Mesendoderm (in vitro differentiated cells): ENCODE data around the gene IGF1R.

Experiments used
- DNase-seq: peaks from one replicate; pipeline ENCODE4 v3.0.0; 2013
- H2AK5ac ChIP-seq: 2 replicates; pipeline ENCODE4 v1.6.1; 2013; ENCODE audit warnings: low read length, inconsistent platforms
- H2BK120ac ChIP-seq: 2 replicates; pipeline ENCODE4 v1.6.1; 2013; ENCODE audit warnings: low read depth, mild to moderate bottlenecking, low read length, moderate library complexity, mixed read lengths
- H2BK15ac ChIP-seq: replicated peaks from 2 replicates; pipeline ENCODE4 v1.6.1; 2013; ENCODE audit warnings: low read depth, mild to moderate bottlenecking, moderate library complexity
- H2BK5ac ChIP-seq: 2 replicates; pipeline ENCODE4 v1.6.1; 2013; ENCODE audit warnings: low read length, inconsistent platforms
- H3K18ac ChIP-seq: 2 replicates; pipeline ENCODE4 v1.6.1; 2013; ENCODE audit warnings: mild to moderate bottlenecking, low read length, mixed read lengths
- H3K23ac ChIP-seq: one replicate; pipeline ENCODE4 v1.6.1; 2013; ENCODE audit warnings: low read length
- H3K27ac ChIP-seq: 2 replicates; pipeline ENCODE4 v1.5.1; 2013; ENCODE audit warnings: low read depth, mild to moderate bottlenecking, inconsistent platforms, low read length, moderate library complexity
- H3K27me3 ChIP-seq: 2 replicates; pipeline ENCODE4 v1.6.1; 2013; ENCODE audit warnings: low read length, control low read depth, mild to moderate bottlenecking, inconsistent platforms; ENCODE audit not compliant: insufficient read depth, poor library complexity
- H3K36me3 ChIP-seq: 2 replicates; pipeline ENCODE4 v1.6.1; 2013; ENCODE audit warnings: low read length, inconsistent platforms; ENCODE audit not compliant: control insufficient read depth, insufficient read depth
- H3K4ac ChIP-seq: one replicate; pipeline ENCODE4 v1.6.1; 2013; ENCODE audit warnings: low read depth, mild to moderate bottlenecking, low read length, moderate library complexity
- H3K4me1 ChIP-seq: 2 replicates; pipeline ENCODE4 v1.6.1; 2013; ENCODE audit warnings: low read depth, low read length, inconsistent platforms; ENCODE audit not compliant: control insufficient read depth
- H3K4me2 ChIP-seq: 2 replicates; pipeline ENCODE4 v1.6.1; 2013; ENCODE audit warnings: low read length
- H3K4me3 ChIP-seq: 2 replicates; pipeline ENCODE4 v1.5.1; 2013; ENCODE audit warnings: mild to moderate bottlenecking, low read length
- H3K56ac ChIP-seq: one replicate; pipeline ENCODE4 v1.6.1; 2013; ENCODE audit warnings: low read length
- H3K79me1 ChIP-seq: 2 replicates; pipeline ENCODE4 v1.6.1; 2013; ENCODE audit warnings: low read length, inconsistent platforms
- H3K79me2 ChIP-seq: 2 replicates; pipeline ENCODE4 v1.6.1; 2013; ENCODE audit warnings: mild to moderate bottlenecking, low read length; ENCODE audit not compliant: control insufficient read depth, insufficient read depth
- H3K9ac ChIP-seq: 2 replicates; pipeline ENCODE4 v1.6.1; 2013; ENCODE audit warnings: low read length, inconsistent platforms
- H4K5ac ChIP-seq: one replicate; pipeline ENCODE4 v1.6.1; 2013; ENCODE audit warnings: low read length
- H4K8ac ChIP-seq: one replicate; pipeline ENCODE4 v1.6.1; 2013; ENCODE audit warnings: low read depth, mild to moderate bottlenecking, control low read depth, low read length, moderate library complexity
- WGBS: extraction: QIAGEN DNeasy Blood & Tissue Kit; methylation state at CpG from one replicate; pipeline ENCODE4 v1.1.7; 2013; ENCODE audit warnings: low lambda C conversion rate, missing lambda C conversion rate; ENCODE audit not compliant: insufficient coverage; ENCODE audit errors: extremely low coverage; 5-methylcytosine and 5-hydroxymethylcytosine counted together

The IGF1R gene

GRCh38 chr15:98900356-98900755, 252.0 kb downstream of the IGF1R start:
- Histone ChIP-seq H3K9ac (no peak overlapping the region), H3K36me3 (no peaks in the 10 kb centered on the region)

GRCh38 chr15:98901434-98902072, 253.2 kb downstream of the IGF1R start:
- no peak overlapping the region for H3K4me2 ChIP-seq
- peaks cover 3% of the 10 kb centered on the region for H3K4me1 ChIP-seq
- H2AK5ac ChIP-seq: no peak overlapping the region
- no peak overlapping the region for H3K4ac ChIP-seq
- H3K27me3 ChIP-seq: no peaks in the 10 kb centered on the region
- H2BK120ac ChIP-seq: no peak overlapping the region
- H4K8ac ChIP-seq: no peak overlapping the region
- H2BK5ac ChIP-seq: no peak overlapping the region
- H3K36me3 ChIP-seq: no peaks in the 10 kb centered on the region
- no peak overlapping the region for H3K18ac ChIP-seq
- no peak overlapping the region for H4K5ac ChIP-seq
- H3K79me1 ChIP-seq: peaks cover 2% of the 10 kb centered on the region
- no peak overlapping the region for H3K56ac ChIP-seq
- peaks cover 2% of the 10 kb centered on the region for H3K79me2 ChIP-seq
- H3K23ac ChIP-seq: no peak overlapping the region
- peak; percentile 55 for DNase-seq
- H3K27ac ChIP-seq: peak overlapping the region; percentile 22
- H3K4me3 ChIP-seq: no peak overlapping the region
- H2BK15ac ChIP-seq: no peak overlapping the region
- H3K9ac ChIP-seq: no peak overlapping the region
- WGBS: no CpG with 5 or more reads among the region's 10 CpGs

More at GRCh38 chr15:98900356-98900755, 252.0 kb downstream of the IGF1R start:
- WGBS: no CpG with 5 or more reads among the region's 5 CpGs
- H2AK5ac ChIP-seq: no peak overlapping the region
- no peak overlapping the region for H4K5ac ChIP-seq
- no peak overlapping the region for H2BK120ac ChIP-seq
- H3K79me2 ChIP-seq: no peaks in the 10 kb centered on the region
- H3K18ac ChIP-seq: no peak overlapping the region
- no peak overlapping the region for H3K4me3 ChIP-seq
- H3K27ac ChIP-seq: no peak overlapping the region
- H4K8ac ChIP-seq: no peak overlapping the region
- peaks cover 3% of the 10 kb centered on the region for H3K4me1 ChIP-seq
- H3K4ac ChIP-seq: no peak overlapping the region
- H2BK5ac ChIP-seq: no peak overlapping the region
- H2BK15ac ChIP-seq: no peak overlapping the region
- no peak overlapping the region for H3K23ac ChIP-seq
- no peak overlapping the region for H3K4me2 ChIP-seq
- no peak overlapping the region for H3K56ac ChIP-seq
- H3K79me1 ChIP-seq: peaks cover 2% of the 10 kb centered on the region
- no peaks in the 10 kb centered on the region for H3K27me3 ChIP-seq
- DNase-seq: peak; percentile 64

- H4K8ac ChIP-seq: no peak overlapping the region
- no peak overlapping the region for H2AK5ac ChIP-seq
- H3K27ac ChIP-seq: no peak overlapping the region
Observed at GRCh38 chr15:98902931-98903330, 254.6 kb downstream of the IGF1R start.

GRCh38 chr15:98903377-98904018, 255.2 kb downstream of the IGF1R start:
- H3K79me2 ChIP-seq: peaks cover 2% of the 10 kb centered on the region
- no peak overlapping the region for H3K27ac ChIP-seq
- peaks cover 8% of the 10 kb centered on the region for H3K79me1 ChIP-seq
- H4K8ac ChIP-seq: no peak overlapping the region
- H3K9ac ChIP-seq: no peak overlapping the region
- H3K4me3 ChIP-seq: no peak overlapping the region
- no peak overlapping the region for H3K4me2 ChIP-seq
- H3K23ac ChIP-seq: no peak overlapping the region
- no peaks in the 10 kb centered on the region for H3K27me3 ChIP-seq
- no peak overlapping the region for H2BK15ac ChIP-seq
- H3K18ac ChIP-seq: no peak overlapping the region
- H3K36me3 ChIP-seq: no peaks in the 10 kb centered on the region
- H4K5ac ChIP-seq: no peak overlapping the region
- H2BK120ac ChIP-seq: no peak overlapping the region
- H2BK5ac ChIP-seq: no peak overlapping the region
- no CpG with 5 or more reads among the region's 9 CpGs for WGBS
- no peak overlapping the region for H3K56ac ChIP-seq
- no peak for DNase-seq
- H2AK5ac ChIP-seq: no peak overlapping the region
- no peak overlapping the region for H3K4ac ChIP-seq
- H3K4me1 ChIP-seq: peaks cover 3% of the 10 kb centered on the region

More at GRCh38 chr15:98902931-98903330, 254.6 kb downstream of the IGF1R start:
- Histone ChIP-seq H3K4me3 (no peak overlapping the region), H2BK5ac (no peak overlapping the region), H3K4ac (no peak overlapping the region), H2BK120ac (no peak overlapping the region), H4K5ac (no peak overlapping the region), H3K56ac (no peak overlapping the region), H3K9ac (no peak overlapping the region), H3K23ac (no peak overlapping the region), H3K4me1 (peaks cover 3% of the 10 kb centered on the region), H3K79me2 (peaks cover 2% of the 10 kb centered on the region), H3K27me3 (no peaks in the 10 kb centered on the region), H3K79me1 (peaks cover 6% of the 10 kb centered on the region), H3K36me3 (no peaks in the 10 kb centered on the region), H2BK15ac (no peak overlapping the region), H3K18ac (no peak overlapping the region), H3K4me2 (no peak overlapping the region)
- no peak for DNase-seq
- no CpG with 5 or more reads among the region's 4 CpGs for WGBS

GRCh38 chr15:98904544-98904943, 256.2 kb downstream of the IGF1R start:
- H3K79me2 ChIP-seq: peaks cover 2% of the 10 kb centered on the region
- no CpG with 5 or more reads among the region's 4 CpGs for WGBS
- H3K9ac ChIP-seq: no peak overlapping the region
- H3K27me3 ChIP-seq: no peaks in the 10 kb centered on the region
- H2BK5ac ChIP-seq: no peak overlapping the region
- H2BK15ac ChIP-seq: no peak overlapping the region
- no peak overlapping the region for H3K18ac ChIP-seq
- no peak overlapping the region for H3K56ac ChIP-seq
- H3K4me2 ChIP-seq: no peak overlapping the region
- H4K8ac ChIP-seq: no peak overlapping the region
- no peak overlapping the region for H4K5ac ChIP-seq
- peaks cover 3% of the 10 kb centered on the region for H3K4me1 ChIP-seq
- no peak overlapping the region for H3K27ac ChIP-seq
- no peak overlapping the region for H2BK120ac ChIP-seq
- peaks cover 8% of the 10 kb centered on the region for H3K79me1 ChIP-seq
- H3K23ac ChIP-seq: no peak overlapping the region
- H3K4me3 ChIP-seq: no peak overlapping the region
- H3K4ac ChIP-seq: no peak overlapping the region
- peak; percentile 84 for DNase-seq
- no peaks in the 10 kb centered on the region for H3K36me3 ChIP-seq
- no peak overlapping the region for H2AK5ac ChIP-seq
